Heart left ventricle (tissue), 13 donors: Measurements from ENCODE around the gene ARHGAP10.

ENCODE experiments used
- POLR2A ChIP-seq, 2 donors: fragments of 450-650 bp; IDR thresholded peaks; one replicate each; pipeline ENCODE4 v1.6.1; 2017; ENCODE audit warnings: antibody characterized with exemption in 2 of 2, mild to moderate bottlenecking in 2 of 2, moderate library complexity in 2 of 2
- TF ChIP-seq, protein P1 (sequence below), 12 donors: fragments of 200-600 bp; sonication (generic) in 4 of 12; IDR thresholded peaks; one replicate each; pipeline versions ENCODE4 v1.5.0 to v1.8.0; 2018 to 2022; ENCODE audit warnings: antibody characterized with exemption in 12 of 12, mild to moderate bottlenecking in 5 of 12
- donor health status: ischemic (EF 13 %, LVEDD 7.1; RV severe dilation, severe dysfunction).
- donor health status: DM: no; HTN: yes; CAD: no.
- donor health status: DM: no; HTN: no; CAD: no.
- donor health status: ischemic (EF 25% LVEDD 6.9; RV normal size, moderate dysfunction).
- donor health status: ischemic (EF 25% LVEDD 5.7; RV mildly dilated, moderate dysfunction).
- donor health status: ischemic (EF 35%, LVEDD 5.7; RV mildly dilated, moderate dysfunction).
- donor health status: nonischemic (EF 11% LVEDD 7.7; RV severe dilation, severe dysfunction).
- donor health status: DM: yes; HTN: yes; CAD: no.
- donor health status: PGD.
- donor health status: ischemic (EF 29% LVEDD 5.4; RV normal size, mild dysfunction).
- donor health status: nonischemic (EF 23%, LVEDD 6.1; RV moderate dilation, normal function).

DNA sequence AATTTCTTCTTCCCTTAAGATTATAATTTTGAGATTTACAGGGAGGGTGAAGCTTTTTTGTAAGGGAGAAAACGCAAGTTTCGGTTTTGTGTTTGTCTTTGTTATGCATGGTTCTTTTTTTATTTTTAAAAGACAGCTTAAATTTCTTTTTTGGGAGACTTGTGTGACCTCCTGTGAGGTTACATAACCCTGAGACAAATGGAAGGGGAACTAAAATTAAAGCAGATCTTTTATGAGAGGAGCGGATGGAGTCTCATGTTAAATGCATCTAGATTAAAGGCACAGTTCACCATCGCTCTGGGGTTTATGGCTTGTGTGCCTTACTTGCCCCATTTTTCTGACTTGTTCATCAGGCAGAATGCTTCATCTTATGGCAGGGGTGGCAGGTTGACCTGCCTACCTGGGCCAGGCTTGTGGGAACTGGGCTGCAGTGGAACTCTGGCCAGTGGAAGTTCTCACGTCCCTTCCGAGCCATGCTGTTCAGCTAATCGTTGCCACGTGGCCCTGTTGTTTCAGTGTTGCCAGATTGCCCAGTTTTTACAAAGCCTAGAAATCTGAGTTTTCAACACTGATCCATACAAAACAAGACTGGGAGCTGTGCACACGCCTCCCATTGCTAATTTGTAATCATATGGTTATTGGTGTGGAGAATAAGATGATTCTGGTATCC is 291.8 kb downstream of the ARHGAP10 start:
- TF ChIP-seq, protein P1, sequence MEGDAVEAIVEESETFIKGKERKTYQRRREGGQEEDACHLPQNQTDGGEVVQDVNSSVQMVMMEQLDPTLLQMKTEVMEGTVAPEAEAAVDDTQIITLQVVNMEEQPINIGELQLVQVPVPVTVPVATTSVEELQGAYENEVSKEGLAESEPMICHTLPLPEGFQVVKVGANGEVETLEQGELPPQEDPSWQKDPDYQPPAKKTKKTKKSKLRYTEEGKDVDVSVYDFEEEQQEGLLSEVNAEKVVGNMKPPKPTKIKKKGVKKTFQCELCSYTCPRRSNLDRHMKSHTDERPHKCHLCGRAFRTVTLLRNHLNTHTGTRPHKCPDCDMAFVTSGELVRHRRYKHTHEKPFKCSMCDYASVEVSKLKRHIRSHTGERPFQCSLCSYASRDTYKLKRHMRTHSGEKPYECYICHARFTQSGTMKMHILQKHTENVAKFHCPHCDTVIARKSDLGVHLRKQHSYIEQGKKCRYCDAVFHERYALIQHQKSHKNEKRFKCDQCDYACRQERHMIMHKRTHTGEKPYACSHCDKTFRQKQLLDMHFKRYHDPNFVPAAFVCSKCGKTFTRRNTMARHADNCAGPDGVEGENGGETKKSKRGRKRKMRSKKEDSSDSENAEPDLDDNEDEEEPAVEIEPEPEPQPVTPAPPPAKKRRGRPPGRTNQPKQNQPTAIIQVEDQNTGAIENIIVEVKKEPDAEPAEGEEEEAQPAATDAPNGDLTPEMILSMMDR (IDR thresholded peaks at IDR 0.05): no peak
- no peak for TF ChIP-seq POLR2A (IDR thresholded peaks at IDR 0.05)
